ENCODE results near the gene CLEC7A.

The CLEC7A gene

DNA sequence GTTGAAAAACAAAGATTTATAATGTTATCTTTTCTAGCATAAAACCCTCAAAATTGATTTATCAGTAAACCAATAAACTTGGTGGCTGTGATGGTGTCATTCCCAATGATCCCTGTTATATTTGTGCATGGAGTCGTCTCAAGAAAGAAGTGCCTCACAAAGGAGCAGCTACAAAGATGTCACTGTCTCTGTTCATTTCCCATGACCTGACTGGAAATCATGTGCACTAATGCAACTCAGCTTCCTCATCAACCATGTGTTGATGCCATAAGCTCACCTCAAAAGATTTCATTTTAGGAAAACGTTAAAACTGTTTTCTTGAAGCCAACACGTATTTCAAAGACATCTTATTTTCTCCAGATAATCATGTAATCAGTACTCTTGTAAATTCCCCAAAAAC lies 60.0 kb downstream of the CLEC7A start:
- H3K9me3 ChIP-seq (ENCODE audit: control insufficient read depth, insufficient read depth, low read length) = no peaks in the 10 kb centered on the region
- no peak overlapping the region for H3K27ac ChIP-seq (ENCODE audit: low read length)
- H3K27me3 ChIP-seq (ENCODE audit: control insufficient read depth, insufficient read depth, low read length) = no peaks in the 10 kb centered on the region
- H3K36me3 ChIP-seq (ENCODE audit: control insufficient read depth, insufficient read depth, low read length) = no peaks in the 10 kb centered on the region
- no peaks in the 10 kb centered on the region for H3K4me1 ChIP-seq (ENCODE audit: control insufficient read depth, insufficient read depth, low read length)
- DNase-seq (ENCODE audit: low read depth, low spot score) = no peak
- H3K4me3 ChIP-seq (ENCODE audit: low read length) = no peak overlapping the region
- WGBS (ENCODE audit: insufficient coverage, insufficient read length) = no CpG with 5 or more reads among the region's 3 CpGs

DNA sequence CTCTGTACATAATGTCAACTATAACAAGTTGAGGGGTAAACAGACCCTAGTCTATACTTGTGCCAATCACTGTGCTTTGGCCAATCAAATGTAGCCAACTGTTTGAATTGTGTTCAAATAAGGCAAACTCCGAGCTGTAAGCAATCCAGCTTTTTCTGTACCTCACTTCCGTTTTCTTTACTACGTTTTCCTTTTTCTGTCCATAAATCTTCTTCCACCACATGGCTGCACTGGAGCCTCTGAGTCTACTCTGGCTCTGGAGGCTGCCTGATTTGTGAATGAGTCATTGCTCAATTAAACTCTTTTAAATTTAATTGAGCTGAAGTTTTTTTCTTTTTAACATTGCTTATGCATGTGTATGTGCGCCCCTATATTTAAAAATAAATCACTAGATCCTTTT lies 60.9 kb downstream of the CLEC7A start:
- whole genome bisulfite sequencing (ENCODE audit: insufficient coverage, insufficient read length) = no CpG with 5 or more reads among the region's 4 CpGs

DNA sequence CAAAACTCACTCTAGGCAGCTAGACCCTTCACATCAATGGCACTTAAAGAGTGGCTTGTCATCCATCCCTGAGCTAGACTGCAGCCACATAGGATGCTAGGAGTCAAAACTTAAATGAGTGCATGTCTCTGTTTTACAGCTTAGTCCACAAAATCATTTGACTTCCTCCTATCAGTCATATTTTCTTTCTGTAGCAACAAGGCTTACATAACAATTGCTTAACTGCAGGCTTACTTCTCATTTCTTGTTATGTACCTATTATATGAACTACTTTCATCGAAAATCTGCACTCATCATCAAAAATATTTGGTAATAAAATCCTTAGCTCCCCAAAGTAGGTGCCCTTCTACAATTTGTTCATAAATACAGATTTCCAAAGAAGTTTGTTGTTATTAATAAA lies 61.4 kb downstream of the CLEC7A start:
- no peak for DNase-seq (ENCODE audit: low read depth, low spot score)
- no peaks in the 10 kb centered on the region for H3K27me3 ChIP-seq (ENCODE audit: control insufficient read depth, insufficient read depth, low read length)
- WGBS (ENCODE audit: insufficient coverage, insufficient read length) = no CpG with 5 or more reads among the region's 1 CpG
- no peaks in the 10 kb centered on the region for H3K36me3 ChIP-seq (ENCODE audit: control insufficient read depth, insufficient read depth, low read length)
- H3K9me3 ChIP-seq (ENCODE audit: control insufficient read depth, insufficient read depth, low read length) = no peaks in the 10 kb centered on the region
- H3K4me3 ChIP-seq (ENCODE audit: low read length) = no peak overlapping the region
- no peak overlapping the region for H3K27ac ChIP-seq (ENCODE audit: low read length)
- H3K4me1 ChIP-seq (ENCODE audit: control insufficient read depth, insufficient read depth, low read length) = no peaks in the 10 kb centered on the region

More for the DNA sequence above, 60.9 kb downstream of the CLEC7A start:
- Histone ChIP-seq H3K4me3 (ENCODE audit: low read length) (no peak overlapping the region), H3K9me3 (ENCODE audit: control insufficient read depth, insufficient read depth, low read length) (no peaks in the 10 kb centered on the region), H3K36me3 (ENCODE audit: control insufficient read depth, insufficient read depth, low read length) (no peaks in the 10 kb centered on the region), H3K27me3 (ENCODE audit: control insufficient read depth, insufficient read depth, low read length) (no peaks in the 10 kb centered on the region), H3K27ac (ENCODE audit: low read length) (no peak overlapping the region), H3K4me1 (ENCODE audit: control insufficient read depth, insufficient read depth, low read length) (no peaks in the 10 kb centered on the region)
- DNase-seq (ENCODE audit: low read depth, low spot score) = no peak

DNA sequence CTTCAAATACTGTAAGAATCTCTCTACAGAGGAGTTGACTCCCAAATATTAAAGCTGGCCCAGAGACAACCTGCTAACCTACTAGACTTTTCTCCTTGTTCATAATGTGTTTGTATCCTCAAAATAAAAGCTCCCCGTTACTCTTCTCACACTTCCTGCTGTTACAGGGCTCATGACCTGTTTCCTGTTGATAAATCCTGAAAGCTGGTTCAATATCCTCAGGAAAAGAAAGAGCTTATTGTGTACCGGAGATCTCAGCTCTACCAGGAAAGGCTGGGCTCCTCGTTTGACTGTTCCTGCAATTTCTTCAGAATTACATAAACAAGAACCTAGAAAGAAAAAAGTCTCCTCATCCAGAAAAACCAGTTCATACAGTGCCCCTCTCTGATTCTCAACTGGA lies 62.1 kb downstream of the CLEC7A start:
- WGBS (ENCODE audit: insufficient coverage, insufficient read length) = no CpG with 5 or more reads among the region's 3 CpGs
- no peaks in the 10 kb centered on the region for H3K27me3 ChIP-seq (ENCODE audit: control insufficient read depth, insufficient read depth, low read length)
- no peak for DNase-seq (ENCODE audit: low read depth, low spot score)
- H3K9me3 ChIP-seq (ENCODE audit: control insufficient read depth, insufficient read depth, low read length) = no peaks in the 10 kb centered on the region
- no peaks in the 10 kb centered on the region for H3K36me3 ChIP-seq (ENCODE audit: control insufficient read depth, insufficient read depth, low read length)
- no peak overlapping the region for H3K4me3 ChIP-seq (ENCODE audit: low read length)
- no peaks in the 10 kb centered on the region for H3K4me1 ChIP-seq (ENCODE audit: control insufficient read depth, insufficient read depth, low read length)
- no peak overlapping the region for H3K27ac ChIP-seq (ENCODE audit: low read length)

DNA sequence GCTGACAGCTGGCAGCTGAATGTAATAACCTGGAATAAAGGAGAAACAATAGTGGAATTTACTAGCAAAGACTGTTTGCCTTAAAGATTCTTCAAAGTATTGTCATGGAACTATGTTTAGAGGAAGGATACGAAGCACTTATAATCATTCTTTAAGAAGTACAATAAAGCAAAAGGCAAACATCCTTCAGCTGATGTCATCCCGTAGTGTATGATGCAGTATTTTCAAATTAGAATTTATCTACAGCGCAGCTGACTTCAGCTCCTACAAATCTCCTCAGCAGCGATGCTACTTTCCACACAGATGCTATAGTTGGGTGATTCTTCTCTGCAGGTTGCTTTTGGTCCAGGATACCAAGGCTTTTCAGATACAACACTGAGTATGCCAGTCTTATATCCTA lies 62.7 kb downstream of the CLEC7A start:
- no CpG with 5 or more reads among the region's 4 CpGs for WGBS (ENCODE audit: insufficient coverage, insufficient read length)
- Histone ChIP-seq H3K9me3 (ENCODE audit: control insufficient read depth, insufficient read depth, low read length) (no peaks in the 10 kb centered on the region), H3K27me3 (ENCODE audit: control insufficient read depth, insufficient read depth, low read length) (no peaks in the 10 kb centered on the region), H3K36me3 (ENCODE audit: control insufficient read depth, insufficient read depth, low read length) (no peaks in the 10 kb centered on the region), H3K4me1 (ENCODE audit: control insufficient read depth, insufficient read depth, low read length) (no peaks in the 10 kb centered on the region), H3K4me3 (ENCODE audit: low read length) (no peak overlapping the region), H3K27ac (ENCODE audit: low read length) (no peak overlapping the region)
- no peak for DNase-seq (ENCODE audit: low read depth, low spot score)
